Activated CD4-positive, alpha-beta T cell treated with anti-CD3 and anti-CD28 coated beads, Interleukin-2, amount 50 U/mL, for 4 hours (primary cell): ENCODE results near the gene MAGEA9.
"Not testable (repeated sequence)": the region's sequence is repeated elsewhere in the genome, so short reads cannot be mapped to it uniquely, and the experiment has no call there.

ENCODE experiments used
- DNase-seq, 2 experiments: peaks; one replicate each; pipeline ENCODE4 v3.0.0-alpha.2; 2020

The MAGEA9 gene

DNA sequence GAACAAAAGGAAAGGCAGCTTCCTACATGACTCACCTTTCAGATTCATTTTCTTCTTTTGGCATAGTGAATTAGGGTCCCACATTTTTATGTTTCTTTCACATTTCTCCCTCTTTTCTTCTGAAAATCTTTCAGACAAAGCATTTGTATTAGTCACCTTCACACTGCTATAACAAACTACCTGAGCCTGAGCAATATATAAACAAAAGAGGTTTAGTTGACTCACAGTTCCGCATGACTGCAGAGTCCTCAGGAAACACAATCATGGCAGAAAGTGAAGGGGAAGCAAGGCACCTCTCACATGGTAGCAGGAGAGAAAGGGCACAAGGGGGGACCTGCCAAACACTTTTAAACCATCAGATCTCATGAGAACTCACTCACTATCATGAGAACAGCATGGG, 36.9 kb downstream of the MAGEA9 start:
- no peak for DNase-seq

DNA sequence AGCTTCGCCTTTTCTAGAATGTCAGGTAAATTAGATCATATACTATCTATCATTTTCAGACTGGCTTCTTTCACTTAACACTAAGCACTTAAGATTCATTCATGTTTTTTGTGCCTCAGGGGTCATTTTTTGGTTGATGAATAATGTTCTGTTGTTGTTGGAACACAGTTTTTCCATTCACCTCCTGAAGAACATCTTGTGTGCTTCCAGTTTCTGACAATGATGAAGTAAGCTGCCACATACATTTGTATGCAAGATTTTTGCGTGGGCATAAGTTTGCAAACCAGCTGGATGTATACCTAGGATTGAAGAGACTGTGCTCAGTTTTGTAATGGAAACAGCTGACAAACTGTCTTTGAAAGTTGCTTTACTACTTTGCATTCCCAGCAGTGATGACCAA, 37.6 kb downstream of the MAGEA9 start:
- DNase-seq, result no peak

DNA sequence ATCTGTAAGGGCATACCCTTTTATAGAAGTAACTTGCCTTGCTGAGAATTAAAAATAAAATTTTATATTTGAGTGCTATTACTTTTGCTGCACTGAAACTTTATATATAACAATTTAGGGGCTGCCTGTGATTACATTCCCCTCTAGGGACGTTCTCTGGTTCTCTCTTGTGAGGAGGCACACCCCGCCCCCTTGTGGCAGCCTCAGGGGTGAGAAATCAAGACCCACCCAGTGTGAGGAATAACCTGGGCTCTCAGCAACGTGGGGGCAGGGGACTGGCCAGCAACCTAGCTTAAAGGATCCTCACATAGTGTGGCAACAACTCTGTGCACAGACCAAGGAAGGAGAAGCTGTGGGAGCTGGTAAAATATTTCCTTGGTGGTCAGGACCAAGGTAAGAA, 43.7 kb downstream of the MAGEA9 start:
- DNase-seq, result peak; percentile 22 to 31

DNA sequence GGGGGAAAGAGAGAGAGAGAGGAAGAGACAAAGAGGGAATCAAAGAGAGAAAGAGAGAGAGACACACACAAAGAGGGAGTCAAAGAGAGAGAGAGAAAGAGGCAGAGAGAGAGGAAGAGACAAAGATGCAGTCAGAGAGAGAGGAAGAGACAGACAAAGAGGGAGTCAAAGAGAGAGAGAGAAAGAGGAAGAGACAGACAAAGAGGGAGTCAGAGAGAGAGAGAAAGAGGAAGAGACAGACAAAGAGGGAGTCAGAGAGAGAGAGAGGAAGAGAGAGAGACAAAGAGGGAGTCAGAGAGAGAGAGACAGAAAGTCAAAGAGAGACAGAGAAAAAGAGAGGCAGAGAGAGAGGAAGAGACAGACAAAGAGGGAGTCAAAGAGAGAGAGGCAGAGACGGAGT, 45.5 kb downstream of the MAGEA9 start:
- DNase-seq, result no peak

DNA sequence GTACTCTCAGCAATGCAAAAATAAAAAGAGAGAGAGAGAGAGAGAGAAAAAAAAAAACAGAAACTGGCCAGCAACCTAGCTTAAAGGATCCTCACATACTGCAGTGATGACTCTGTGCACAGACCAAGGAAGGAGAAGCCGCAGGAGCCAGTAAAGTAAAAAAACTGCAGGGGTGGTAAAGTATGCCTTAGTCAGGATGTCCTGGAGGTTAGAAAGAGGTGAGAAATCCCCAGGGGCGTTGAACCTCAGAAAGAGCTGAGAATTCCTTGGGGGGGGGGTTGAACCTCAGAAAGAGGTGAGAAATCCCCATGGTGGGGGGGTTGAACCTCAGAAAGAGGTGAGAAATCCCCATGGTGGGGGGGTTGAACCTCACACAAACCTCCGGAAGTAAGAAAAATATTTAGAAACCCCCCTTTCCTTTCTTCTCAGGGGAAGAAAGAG, 48.0 kb downstream of the MAGEA9 start:
- no peak for DNase-seq

DNA sequence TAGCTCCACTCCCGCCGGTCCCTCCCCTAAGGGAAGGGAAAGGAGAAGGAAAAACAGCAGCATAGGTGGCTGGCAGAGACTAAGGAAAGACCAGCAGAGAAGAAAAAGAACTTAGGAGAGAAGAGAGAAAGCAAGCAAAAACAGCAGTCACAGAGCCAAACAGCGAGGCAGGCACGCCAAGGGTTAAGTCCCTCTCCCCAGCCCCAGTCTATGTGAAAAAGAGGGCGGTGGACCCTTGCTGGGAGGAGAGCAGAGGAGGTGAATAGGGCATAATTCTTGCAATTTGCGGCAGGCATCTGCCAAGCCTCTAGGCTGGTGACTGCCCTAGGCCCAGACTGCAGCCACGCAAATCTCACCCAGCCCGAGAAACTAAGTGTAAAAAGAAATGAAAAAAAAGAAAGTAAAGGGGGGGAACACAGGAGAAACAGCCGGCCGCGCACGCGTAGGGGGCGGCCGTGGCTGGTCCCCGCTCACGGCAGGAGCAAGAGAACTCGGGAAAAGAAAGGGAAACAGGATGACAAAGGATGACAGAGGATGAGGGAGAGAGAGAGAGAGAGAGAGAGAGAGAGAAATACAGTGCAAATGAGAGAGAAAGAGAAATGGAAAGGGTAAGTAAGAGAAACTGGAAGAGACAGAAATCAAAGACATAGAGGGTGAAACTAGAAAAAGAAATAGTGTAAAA, 48.6 kb downstream of the MAGEA9 start:
- DNase-seq, result peak in 1 of 2 experiments; percentile 0

DNA sequence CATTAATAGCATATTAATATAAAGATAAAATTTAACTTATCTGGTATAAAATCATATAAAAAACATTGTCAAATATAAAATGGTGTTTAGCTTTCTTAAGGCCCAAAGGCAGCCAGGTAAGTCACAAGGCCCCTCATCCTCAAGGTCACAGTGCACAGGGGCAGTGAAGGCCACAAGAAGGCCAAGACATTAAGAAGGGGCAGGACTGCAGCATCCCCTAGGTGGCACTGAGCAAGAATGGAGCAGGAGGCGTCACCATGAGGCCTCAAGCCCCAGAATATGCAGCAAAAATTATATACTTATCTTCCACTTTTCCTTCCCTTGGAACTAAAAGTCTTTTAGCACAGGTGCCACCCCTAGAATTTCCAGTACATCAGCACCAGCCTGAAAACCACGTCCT, 49.7 kb downstream of the MAGEA9 start:
- DNase-seq, result no peak

DNA sequence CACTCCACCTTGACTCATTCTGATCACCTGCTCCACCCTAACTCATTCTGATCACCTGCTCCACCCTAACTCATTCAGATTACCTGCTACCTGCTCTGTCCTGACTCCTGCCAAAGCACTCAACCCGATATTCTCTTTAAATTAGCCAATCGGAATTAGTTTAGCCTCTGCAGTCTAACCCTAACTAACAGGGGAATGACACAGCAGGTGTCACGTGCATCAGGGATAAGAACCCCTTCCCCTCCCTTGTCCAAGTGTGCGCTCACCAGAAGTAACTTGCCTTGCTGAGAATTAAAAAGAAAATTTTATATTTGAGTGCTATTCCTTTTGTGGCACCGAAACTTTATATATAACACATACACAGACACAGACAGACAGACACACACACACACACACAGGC, 55.0 kb downstream of the MAGEA9 start:
- DNase-seq, result not testable (repeated sequence)

DNA sequence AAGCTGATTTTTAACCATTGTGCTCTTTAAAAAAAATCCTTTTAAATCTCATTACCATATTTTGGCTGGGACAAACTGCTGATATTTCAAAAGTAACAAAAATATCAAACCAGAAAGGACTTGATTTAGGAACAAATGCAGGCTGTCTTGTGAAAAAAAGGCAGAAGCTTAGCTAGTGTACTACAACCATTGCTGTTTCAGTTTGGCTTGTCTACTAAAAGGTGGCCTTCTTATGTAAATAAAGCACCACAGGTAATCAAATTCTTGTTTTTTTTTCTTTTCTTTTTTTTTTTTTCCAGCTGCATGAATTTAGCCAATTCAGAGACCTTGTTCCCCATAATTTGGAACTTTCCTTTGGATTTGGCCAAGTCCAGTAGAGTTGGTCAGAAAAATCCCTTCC, 55.4 kb downstream of the MAGEA9 start:
- DNase-seq, result no peak
